HG03108 (cell line): ENCODE data around the gene CMSS1.

Experiments
- ATAC-seq: cut with Tn5 transposase; IDR thresholded peaks from one replicate; pipeline ENCODE4 v1.9.1; 2021; ENCODE audit warnings: moderate library complexity; ENCODE audit not compliant: unreplicated experiment

CMSS1 gene

DNA sequence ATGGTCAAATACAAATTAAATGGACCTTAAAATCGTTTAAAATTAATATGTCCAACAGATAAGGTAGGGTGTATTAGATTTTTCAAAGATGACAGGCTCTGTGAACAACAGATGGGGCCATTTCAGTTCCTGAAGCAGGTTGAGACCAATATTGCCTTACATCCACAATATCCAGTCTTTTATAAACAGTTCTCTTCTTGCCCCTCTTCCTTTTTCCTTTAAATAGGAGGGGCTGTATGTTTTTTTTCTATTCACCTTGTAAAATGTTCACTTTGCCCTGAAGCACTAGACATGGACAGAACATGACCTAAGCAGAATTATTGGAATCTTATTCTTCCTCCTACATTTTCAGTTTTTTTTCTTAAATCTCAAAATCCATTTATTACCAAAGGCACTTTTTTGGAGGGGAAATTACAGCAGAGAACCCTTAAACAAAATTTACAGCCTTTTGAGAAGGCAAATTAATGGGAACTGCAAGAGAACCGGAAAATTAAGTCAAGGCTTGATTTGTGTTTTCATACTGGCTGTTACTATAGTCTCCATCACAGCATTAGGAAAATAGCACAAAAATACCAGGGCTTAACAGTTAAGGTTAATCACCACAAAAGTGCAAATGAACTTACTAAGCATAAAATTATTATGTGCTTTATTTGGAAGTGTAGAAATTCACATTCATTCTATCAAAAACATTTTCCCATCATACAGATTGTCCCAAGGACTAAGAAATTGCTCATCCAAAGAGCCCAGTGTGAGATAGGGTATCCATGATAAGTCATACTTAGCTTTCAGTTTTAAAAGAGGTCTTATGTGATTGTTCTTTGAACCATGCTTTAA is 55.8 kb downstream of the CMSS1 start:
- no peak for ATAC-seq

DNA sequence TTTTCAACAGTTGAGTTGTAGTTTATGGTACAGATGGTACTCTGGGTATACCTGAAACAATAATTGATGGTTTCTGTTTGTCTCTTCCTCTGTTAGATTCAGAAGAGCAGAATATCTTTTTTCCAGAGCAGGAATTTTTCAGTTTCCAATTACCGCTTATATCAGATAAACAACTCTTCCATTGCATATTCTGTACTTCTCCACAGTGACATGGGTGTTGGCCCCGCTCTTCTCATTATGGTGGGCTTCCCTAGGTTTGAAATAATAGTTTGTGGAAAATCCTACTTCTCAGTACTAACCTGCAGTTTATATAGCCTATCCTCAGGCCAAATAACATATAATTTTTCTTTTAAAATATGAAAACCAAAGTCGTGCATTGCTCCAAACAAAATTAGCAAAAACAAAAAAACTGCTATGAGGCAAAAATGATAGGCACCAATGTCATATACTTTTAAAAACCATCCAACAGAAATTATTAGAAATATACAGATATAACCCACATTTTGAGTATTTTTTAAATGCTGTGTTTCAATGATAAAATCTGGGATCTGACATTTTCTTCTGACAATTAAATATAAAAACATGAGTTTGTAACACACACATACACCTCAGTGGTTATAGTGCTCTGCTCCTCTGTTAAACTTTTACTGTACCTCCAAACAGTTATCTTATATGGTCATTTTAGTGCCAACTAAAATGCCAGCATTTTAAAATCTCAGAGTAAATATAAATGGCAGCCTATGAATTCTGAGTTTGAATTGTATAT is 56.8 kb downstream of the CMSS1 start:
- no peak for ATAC-seq

DNA sequence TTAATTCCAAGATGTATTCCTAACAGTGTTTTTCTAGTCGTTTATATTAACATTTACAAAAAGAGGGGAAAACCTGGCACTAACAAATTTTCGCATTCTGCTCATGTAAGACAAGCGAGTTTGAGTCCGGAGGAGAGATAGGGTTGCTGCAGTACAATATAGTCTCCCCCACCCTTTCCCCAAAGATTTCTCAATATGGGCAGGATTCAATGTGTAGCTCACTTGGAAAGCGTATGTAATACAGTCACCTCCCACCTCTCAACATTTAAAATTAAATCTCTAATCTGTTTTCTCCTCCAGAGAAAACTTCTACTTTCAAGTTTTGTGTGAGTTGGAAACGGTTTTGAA is 57.9 kb downstream of the CMSS1 start:
- peak; percentile 10 for ATAC-seq

DNA sequence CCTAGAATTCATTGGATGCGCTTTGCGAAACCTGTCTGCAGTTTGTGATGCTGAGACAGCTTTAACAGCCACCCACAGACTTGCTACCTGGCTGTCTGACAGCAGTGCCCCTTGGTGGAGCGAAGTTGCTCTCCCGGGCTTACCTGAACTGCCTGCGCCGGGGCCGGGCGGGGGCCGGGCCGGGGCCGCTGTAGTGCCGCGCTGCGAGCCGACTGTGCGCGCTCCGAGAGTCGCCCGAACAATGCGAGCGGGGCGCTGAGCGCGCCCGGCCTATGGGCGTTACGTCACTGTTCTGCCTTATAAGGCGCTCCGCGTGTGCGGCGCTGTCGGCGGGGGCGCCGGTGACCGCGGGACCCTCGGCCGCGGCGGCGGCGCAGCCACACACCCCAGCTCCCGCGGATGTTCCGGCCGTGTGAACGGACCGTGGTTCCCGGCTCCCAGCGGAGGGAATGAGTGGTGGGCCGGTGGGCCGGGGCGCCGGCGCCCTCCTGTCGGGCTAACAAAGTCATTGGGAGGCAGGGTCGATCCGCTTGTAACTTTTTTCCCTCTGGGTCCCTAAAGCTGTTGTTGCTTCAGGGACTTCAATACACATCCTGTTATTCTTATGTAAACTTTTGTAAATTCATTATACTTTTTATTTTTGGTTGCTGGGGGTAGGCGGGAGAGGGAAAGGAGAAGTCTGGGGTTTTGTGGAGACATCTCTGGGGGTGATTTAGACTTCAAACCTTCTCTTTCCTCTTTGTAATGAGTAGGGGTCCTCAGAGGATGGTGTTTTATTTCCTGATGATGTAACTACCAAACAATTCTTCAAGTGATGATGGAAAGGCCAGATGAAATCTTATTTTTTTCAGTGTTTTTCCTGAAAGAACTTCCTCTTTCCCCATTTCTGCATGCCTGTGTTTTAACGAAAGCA is 58.5 kb downstream of the CMSS1 start:
- ATAC-seq = peak; percentile 89

DNA sequence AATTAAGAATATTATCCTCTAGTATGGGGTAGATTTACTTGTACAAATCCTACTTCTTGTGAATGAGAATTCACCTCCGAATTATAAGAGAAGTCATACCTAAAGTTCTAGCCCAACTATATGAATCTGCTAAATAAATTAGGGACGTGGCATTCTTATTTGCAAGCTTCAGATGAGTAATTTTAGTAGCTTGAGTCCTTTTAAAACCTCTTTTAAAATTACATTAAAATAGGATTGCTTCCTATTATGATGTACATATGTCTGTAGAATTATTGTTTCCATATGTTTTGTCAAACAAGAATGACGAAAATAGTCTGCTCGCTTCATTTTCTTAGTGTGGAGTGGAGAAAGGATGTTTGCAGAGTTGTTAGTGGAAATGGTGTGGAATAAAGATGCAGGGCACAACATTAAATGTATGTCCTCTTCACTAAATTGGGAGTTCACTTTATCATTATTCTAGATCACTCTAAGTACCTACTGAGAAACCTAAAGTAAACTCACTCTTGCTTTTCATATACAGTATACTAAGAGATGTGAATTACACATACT is 59.4 kb downstream of the CMSS1 start:
- no peak for ATAC-seq

DNA sequence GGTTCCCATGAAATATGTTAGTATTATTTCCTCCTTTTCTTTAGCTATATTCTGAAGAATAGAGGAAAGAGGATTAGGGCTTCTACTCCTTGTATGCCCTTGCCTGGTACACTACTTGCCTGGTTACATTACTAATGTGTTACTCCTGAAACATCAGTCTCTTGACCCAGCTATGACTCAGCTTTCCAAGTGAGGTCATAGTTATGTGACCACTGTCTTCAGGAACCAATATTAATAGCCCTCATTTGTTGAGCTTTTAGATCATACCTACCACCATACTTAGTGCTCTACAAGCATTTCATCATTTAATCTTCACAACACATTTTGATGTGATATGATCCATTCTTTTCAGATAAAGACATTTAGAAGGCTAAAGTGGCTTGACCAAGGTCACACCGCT is 60.3 kb downstream of the CMSS1 start:
- ATAC-seq = peak; percentile 32

DNA sequence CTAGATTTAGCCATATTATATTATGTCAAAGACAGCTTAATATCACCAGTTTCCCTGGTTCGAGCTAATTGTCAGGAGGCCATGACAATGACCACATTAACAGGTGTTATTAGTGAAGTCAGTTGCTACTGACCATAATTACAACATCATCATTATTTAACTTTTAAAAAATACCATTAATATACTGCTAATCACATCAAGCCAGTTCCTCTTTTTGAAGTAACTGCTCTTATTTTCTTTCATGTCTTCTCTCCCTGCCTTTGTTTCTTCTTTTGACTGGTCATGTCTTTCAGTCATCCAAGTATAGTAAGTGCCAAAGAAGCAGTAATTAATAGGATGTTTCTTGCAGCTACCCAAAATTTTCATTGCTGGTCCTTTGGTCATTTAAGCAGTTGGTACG is 61.6 kb downstream of the CMSS1 start:
- no peak for ATAC-seq

DNA sequence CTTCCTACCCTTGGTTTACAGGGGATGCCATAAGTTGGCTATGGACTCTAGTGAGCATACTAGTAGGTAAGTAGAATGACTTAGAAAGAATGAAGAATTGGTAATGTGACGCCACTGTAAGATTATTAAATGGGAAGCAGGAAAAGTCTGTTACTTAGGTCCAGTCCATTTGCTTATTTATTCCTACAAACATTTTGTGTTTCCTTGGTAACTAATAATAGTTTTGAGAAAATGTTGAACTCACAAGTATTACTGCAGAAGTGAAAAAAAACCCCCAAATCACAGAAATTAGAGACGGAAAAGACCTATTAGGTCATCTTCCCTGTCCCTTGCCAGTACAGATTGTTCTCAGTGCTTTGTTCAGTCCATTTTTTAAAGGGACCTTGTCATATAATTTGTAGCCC is 63.5 kb downstream of the CMSS1 start:
- ATAC-seq = no peak

DNA sequence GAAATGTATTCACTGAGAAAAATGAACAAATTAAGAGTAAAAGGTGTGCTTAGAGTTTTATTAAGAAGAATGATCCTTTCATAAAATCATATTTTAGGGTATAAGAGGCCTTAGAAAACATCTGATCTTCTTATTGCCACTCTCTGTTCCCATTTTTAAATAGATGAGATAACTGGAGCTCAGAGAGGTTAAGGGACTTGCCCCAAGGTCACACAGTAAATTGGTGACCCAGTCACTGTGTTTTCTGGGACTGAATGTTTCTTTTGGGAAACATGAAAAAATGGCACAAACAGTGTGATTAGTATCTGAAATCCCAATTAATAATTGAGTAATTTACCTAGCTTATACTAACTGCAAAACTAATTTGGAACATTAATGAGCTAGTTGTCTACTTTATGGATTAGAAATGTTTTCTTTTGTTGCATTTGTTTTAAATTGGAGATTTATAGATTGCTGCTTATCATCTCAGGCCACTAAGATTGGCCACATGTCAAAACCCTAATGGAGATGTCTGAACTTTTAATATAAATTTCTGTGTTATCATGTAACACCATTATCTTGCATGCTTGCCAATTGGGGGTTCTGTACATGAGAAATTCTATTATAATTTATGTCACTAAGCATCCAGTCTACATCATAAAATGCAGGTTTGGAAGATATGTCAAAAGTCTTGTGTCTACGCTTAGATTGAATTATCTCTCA is 64.9 kb downstream of the CMSS1 start:
- no peak for ATAC-seq

DNA sequence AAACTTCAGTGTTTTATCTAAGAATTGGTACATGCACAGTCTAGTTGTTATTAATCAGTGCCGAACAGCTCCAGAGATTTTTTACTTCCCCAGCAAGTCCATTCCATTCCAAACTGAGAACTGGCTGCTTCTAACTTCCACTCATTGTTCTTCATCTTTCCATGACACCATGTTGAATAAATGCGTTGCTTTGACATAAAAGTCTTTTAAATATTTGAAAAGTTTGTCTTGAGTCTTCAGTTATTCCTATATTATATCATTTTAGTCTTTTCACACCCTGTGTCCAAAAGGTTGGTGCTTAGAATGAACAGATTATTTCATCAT is 65.4 kb downstream of the CMSS1 start:
- no peak for ATAC-seq

DNA sequence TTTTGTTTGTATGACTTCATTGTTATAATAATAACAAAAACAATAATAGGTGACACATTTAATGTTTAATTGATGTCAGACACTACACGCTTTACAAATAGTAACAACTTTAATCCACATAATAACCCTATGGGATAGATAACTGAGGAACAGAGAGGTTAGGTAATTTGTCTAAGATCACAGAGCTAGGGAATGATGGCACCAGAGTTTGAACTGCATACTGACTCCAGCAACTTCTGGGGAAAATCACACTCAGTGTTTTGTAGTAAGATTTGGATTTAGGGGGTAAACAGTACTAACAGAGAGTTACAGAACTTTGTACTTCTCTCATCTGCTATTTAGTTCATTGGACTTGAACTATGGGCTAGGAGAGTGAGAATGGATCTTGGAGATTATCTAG is 66.0 kb downstream of the CMSS1 start:
- ATAC-seq = no peak

DNA sequence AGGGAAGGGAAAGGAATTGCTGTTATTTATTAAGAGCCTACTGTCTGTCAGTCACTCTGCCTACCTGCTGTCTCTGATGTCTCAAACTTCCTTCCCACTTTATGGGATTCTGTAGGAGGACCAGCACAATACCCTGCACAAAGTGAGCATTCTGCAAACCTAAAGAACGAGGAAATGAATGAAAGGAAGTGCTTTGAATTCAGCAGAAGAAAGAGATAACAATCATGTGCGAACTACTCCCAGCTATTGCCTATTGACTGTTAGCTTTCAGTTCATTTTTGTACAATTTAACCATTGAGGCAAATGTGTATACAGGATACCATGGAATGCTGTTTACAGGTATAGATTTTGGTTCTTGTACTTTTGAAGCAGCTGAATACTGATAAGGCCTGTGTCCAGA is 66.8 kb downstream of the CMSS1 start:
- no peak for ATAC-seq

DNA sequence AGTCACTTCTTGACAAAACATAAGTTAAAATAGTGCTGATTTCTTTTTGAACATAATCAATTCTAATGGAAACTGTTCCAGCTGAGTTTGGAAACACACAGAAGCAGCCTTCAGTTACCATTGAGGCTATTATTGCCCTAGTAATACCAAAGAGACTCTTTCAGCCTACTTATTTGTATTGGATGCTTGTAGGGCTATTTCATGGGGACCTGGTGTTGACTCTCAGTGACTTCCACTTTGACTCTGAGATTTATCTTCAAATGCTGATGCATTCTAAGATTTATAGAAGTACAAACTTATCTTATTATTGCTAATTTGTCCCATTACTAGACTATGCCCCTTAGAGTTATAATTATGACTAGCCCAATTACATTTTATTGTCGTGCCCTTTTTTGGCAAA is 67.4 kb downstream of the CMSS1 start:
- ATAC-seq = no peak

DNA sequence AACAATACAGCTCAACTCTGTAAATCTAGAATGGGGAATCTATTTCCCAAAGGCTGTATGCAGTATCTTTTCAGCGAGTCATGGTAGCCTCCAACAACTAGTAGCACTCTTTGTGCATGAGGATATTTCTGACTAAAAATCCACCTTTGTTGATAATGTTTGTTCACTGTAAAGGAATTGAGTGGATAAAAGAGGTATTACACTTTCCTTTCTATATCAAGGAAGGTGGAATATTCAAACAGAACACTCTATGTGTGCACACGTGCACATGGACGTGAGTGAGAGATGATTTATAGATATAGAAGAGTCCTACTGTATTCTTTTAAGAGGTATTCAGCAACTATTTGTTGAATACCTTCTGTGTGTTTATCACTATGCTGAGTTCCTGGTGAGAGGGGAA is 68.2 kb downstream of the CMSS1 start:
- no peak for ATAC-seq

DNA sequence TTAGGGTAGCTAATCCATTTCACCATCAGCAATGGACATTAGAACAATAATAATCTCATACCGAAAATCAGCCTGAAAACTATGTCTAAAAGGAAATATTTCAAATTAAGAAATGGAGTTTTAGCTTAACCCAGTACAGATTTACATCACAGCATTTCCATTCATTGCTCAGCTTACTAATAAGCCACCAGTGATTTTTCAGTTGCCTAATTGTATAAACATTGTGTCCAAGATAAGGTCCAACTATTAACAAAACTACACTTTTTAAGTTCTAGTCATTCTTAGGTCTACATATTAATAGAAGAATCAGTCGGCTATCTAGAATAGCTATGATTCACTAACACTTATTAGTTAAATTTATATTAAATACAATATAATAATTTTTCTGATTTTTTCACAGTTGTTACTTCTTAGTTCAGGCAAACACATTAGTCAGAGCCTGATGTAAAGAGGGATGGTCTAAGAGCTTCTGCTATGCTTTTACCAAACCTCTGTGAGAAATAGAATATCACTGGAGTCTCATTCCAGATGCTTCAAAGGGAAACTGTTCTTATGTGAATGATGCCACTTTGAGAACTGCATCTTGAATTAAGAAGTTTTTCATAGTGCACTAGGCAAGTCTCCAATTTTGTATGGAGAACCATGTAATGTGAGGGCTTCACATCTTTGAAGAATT is 74.1 kb downstream of the CMSS1 start:
- no peak for ATAC-seq

DNA sequence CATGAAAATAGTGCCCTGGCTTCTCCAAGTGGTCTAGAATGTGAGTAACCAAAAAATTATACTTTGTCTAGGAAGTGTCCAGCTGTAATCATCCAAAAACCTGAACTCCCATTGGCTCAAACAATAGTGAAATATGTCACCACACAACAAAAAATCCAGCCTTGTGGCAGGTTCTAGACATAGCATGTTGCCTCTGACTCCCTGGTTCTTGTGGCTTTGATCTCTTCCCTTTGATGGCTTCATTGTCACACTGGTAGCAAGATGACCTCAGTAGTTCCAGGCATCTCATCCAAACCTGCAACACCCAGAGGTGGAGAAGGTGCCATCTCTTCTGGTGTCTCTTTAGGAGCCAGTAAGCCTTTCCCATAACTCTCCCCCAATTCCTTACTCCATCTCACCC is 74.7 kb downstream of the CMSS1 start:
- no peak for ATAC-seq

DNA sequence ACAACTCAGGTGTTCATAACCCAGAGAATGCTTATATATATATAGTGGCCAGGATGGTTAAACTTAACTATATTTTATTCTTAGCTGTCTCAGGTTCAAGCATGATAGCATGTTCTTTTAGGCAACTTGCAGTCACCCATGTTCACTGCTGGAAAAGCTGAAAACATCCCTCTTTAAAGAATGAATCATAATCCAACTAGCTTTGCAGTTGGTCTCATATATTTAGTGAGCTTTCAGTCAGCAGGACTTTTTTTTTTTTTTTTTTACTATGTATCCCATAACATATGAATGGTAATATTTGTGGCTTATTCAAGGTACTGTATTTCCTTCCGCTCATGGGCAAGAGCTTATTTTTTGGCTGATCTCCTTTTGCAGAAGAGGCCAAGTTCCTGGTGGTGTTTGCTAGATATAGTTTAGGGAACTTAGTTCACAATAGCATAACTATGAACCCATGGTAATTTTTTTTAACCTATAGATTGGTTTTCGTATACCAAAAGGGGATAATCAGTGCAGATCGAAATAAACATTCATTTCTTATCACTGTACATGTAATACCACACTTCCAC is 77.6 kb downstream of the CMSS1 start:
- ATAC-seq = no peak

DNA sequence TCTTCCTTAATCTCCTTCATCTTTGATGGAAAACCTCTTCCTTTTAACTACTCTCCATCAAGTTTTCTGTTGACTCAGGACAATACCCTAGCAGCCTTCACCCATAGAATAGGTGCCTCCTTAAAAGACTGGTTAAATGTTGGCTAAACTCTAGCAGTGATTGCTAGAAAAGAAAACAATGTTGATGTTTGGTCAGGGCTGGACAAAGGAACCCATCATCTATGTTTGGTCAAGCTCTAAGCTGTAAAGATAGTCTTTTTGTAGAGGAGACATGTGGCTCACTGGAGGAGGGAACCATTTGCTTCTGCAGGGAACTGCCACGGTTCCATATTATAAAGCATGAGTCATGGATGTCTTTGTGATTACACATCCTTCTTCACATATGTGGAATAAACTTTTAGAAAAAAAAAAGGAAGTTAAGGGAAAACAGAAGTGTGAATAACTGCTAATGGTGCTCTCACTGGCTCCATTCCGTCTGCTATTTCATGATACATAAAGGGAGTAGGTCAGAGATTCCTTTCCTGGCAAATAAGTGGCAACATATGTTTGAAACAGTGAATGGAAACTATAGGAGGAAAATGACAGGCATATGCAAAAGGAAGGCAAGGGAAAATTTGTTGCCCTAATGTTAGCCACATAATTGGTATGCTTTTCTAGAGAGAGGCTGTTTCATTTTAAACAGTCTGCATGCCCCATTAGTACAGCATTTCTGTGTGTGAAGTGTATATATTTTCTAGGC is 78.2 kb downstream of the CMSS1 start:
- no peak for ATAC-seq

DNA sequence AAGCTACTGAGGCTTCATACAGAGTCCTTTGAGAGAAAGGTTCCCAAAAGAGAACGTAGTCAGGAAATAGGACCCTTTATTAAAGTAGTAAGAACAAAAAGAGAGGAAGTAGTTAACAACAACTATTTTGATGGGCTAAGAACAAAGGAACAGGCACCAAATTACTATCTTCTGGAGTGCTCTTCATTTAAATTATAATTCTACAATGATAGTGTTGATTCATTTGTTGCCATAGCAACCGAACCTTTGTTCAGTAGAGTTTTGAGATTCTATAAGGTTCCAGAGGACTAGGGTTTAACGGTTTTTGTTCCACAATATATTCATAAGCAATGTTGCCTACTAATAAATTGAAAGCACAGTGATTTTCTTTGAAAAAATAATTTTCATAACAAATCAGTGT is 78.8 kb downstream of the CMSS1 start:
- no peak for ATAC-seq
